HG02970 (cell line): ENCODE data around the gene ADAMTS10.
"Not testable (repeated sequence)": the region's sequence is repeated elsewhere in the genome, so short reads cannot be mapped to it uniquely, and the experiment has no call there.

Experiments
- ATAC-seq: cut with Tn5 transposase; IDR thresholded peaks from one replicate; pipeline ENCODE4 v1.9.1; 2021; ENCODE audit warnings: mild to moderate bottlenecking, moderate library complexity, moderate number of reproducible peaks; ENCODE audit not compliant: unreplicated experiment, low FRiP score

Gene ADAMTS10

DNA sequence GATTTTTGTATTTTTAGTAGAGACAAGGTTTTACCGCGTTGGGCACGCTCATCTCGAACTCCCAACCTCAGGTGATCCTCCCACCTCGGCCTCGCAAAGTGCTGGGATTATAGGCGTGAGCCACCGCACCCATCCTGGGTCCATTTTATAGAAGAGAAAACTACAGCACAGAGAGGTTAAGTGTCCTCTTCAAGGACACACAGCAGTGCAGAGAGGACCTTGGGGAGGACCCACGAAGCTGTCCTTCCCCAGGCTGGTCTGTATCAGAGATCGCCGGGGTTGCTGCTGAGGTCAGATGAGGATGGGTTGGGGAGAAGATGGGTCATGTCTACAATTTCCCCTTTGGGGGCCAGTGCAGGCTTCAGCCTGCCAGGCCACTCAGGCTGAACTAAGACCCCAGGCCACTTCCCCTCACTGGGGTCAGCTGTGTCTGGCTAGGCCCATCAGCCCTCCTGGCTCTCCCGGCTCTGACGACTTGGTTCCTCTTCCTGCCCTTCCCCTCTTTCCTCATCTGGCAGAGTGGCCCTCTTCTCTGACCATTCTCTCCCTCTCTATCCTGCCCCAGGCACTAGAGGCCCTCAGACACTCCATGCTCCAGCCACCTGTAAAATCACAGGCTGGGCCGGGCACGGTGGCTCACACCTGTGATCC, 42.9 kb downstream of the ADAMTS10 start:
- ATAC-seq, result no peak

DNA sequence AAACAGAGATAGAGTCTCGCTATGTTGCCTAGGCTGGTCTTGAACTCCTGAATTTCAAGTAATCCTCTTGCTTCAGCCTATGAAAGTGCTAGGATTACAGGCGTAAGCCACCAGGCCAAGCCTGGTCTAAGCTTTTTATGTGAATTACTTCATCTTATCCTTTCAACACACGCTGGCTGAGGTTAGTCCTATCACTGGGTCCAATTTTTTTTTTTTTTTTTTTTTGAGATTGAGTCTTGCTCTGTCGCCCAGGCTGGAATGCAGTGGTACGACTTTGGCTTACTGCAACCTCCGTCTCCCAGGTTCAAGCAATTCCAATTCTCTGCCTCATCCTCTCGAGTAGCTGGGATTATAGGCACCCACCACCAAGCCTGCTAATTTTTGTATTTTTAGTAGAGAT, 43.7 kb downstream of the ADAMTS10 start:
- no peak for ATAC-seq

- not testable (repeated sequence) for ATAC-seq
Observed at GRCh38 chr19:8564866-8565265, 45.6 kb downstream of the ADAMTS10 start.

- ATAC-seq, result no peak
Observed at GRCh38 chr19:8561075-8561764, 49.3 kb downstream of the ADAMTS10 start.

- ATAC-seq, result no peak
Observed at GRCh38 chr19:8558325-8558724, 52.2 kb downstream of the ADAMTS10 start.

DNA sequence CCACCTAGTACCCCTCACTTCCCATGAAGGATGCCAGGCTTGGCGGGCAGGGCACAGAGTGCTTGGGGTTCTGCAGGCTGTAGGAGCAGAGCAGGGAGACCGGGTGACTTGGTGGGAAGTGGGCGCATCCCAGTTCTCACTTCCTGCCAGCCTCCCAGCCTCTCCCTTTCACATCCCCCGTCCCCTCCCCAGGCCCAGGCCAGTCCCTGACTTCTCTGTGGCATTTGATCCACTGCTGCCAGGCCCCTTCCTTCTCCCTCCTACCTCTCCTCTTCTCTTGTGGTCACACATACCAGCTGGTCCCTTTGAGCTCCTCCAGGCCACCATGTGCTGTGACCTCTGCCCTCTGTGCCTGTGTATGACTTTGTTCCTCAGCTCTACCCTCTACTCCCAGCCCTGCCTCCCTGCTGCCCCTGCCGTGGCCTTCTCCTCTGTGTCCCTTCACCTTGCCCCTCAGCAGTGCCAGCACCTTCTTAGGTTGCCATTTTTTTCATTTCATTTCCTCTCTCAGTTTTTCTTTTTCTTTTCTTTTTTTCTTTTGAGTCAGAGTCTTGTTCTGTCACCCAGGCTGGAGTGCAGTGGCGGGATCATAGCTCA, 52.8 kb downstream of the ADAMTS10 start:
- no peak for ATAC-seq

DNA sequence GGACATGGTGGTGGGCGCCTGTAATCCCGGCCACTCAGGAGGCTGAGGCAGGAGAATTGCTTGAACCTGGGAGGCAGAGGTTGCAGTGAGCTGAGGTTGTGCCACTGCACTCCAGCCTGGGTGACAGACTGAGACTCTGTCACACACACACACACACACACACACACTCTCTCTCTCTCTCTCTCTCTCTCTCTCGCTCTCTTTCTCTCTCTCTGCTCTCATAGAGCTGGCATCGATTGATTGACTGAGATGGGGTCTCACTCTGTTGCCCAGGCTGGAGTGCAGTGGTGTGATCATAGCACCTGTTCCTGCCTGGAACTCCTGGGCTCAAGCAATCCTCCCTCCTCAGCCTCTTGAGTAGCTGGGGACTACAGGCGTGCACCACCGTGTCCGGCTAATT, 56.8 kb downstream of the ADAMTS10 start:
- not testable (repeated sequence) for ATAC-seq

GRCh38 chr19:8552810-8553209, 57.7 kb downstream of the ADAMTS10 start:
- no peak for ATAC-seq

GRCh38 chr19:8550070-8550469, 60.4 kb downstream of the ADAMTS10 start:
- ATAC-seq, result no peak

GRCh38 chr19:8545743-8546142, 64.8 kb downstream of the ADAMTS10 start:
- no peak for ATAC-seq

DNA sequence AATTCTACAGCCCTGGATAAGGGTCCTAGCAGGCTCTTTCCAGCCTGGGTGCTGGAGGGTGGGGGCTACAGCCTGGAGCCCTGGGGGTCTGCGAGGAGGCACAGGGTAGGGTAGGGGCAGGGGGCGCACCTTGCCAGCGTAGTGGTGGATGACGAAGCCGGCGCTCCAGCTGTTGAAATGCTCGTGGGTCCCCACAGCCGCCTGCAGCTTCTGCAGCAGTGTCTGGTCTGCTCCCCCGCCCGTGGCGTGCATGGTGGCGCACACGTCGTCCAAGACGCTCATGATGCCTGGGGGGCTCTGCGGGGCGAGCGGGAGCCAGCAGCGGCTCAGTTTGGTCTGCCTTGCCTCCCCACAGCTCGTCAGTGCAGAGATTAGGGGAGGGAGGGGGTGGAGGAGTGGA, 66.3 kb downstream of the ADAMTS10 start:
- no peak for ATAC-seq

DNA sequence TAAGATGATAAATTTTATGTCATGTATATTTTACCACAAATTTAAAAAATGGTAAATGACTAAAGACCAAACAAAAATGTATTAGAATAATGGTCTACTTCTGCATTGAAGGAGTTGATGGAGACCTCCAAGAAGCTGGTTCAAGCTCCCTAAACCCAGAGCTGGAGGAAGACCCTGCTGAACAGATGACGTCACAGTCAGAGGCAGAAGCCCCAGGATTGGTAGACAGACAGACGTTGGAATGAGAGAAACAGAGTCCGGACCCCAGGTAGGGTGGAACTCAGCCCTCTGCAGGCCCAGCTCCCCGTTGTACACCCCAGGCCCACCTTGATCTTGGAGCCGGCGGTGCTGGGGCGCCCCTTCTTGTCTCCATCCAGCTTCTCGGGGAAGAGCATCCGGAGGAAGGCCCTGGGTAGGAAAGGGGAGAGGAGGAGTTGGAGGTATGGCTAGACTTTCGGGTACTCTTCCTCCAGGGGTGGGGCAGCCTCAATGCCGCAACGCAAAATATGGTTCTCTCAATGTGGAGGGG, 70.8 kb downstream of the ADAMTS10 start:
- no peak for ATAC-seq

DNA sequence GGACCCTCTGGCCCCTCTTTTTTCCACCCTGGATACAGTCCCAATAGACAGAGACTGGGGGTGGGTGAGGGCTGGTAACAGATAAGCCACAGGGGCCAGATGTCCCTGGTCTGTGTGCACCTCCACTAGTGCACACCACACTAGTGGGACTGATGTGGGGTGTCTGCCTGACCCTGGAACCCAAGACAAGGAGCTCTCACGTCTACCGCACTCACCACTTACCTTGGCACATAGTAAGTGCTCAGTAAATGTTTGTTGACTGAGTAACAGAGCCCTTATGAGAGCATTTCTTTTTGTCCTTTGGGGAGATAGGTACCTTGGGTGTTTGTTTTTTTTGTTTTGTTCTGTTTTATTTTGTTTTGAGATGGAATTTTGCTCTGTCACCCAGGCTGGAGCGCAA, 73.4 kb downstream of the ADAMTS10 start:
- no peak for ATAC-seq

- ATAC-seq, result no peak
Observed at GRCh38 chr19:8536282-8536681, 74.2 kb downstream of the ADAMTS10 start.

- no peak for ATAC-seq
Observed at GRCh38 chr19:8532225-8532624, 78.3 kb downstream of the ADAMTS10 start.

- ATAC-seq, result no peak
Observed at GRCh38 chr19:8531470-8531869, 79.0 kb downstream of the ADAMTS10 start.
